HG03558 (cell line): Measurements from ENCODE around the gene HOXB5.

Source experiments
- ATAC-seq: cut with Tn5 transposase; IDR thresholded peaks from one replicate; pipeline ENCODE4 v1.9.1; 2021; ENCODE audit warnings: moderate number of reproducible peaks; ENCODE audit not compliant: unreplicated experiment; ENCODE audit errors: extremely low read depth

The HOXB5 gene

GRCh38 chr17:48593840-48594537 is 410 bp upstream of the HOXB5 start:
- no peak for ATAC-seq

GRCh38 chr17:48592577-48592976 is 1.0 kb downstream of the HOXB5 start:
- ATAC-seq: no peak

GRCh38 chr17:48592057-48592514 is 1.5 kb downstream of the HOXB5 start:
- no peak for ATAC-seq

DNA sequence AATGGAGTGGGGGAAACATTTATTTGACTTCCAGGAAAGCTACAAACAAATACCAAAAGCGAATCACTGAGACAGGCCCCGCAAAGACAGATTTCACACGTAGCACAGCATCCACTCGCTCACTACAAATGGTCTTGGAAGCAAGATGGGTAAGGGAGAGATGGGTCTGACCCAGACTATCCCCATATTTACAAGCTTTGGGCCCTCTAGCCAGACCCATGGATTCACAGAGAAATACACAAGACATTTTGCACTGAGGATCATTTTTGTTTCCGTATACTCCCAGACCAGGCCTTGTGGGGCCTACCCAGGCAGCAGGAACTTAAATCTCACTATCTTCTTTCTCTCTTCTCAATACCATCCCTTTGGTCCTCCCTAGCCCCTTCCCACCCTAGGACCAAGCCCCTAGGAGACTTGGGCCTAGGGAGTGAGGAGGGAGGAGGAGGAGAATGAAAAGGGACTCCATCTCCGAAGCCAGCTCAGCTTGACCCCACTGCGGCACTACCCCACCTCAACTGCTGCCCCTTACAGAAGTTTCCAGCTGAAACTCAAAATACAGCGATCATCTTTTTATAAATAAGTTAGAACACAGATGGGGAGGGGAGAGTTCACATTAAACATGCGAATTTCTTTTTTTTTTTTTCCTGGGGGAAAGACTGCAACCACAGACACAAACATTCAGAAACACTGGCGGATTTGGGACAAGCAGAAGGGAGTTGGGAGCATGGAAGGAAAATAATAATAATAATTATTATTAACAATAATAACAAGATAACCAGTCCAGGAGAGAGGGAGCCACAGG is 2.1 kb downstream of the HOXB5 start:
- no peak for ATAC-seq

GRCh38 chr17:48590607-48591161 is 2.9 kb downstream of the HOXB5 start:
- ATAC-seq: no peak

DNA sequence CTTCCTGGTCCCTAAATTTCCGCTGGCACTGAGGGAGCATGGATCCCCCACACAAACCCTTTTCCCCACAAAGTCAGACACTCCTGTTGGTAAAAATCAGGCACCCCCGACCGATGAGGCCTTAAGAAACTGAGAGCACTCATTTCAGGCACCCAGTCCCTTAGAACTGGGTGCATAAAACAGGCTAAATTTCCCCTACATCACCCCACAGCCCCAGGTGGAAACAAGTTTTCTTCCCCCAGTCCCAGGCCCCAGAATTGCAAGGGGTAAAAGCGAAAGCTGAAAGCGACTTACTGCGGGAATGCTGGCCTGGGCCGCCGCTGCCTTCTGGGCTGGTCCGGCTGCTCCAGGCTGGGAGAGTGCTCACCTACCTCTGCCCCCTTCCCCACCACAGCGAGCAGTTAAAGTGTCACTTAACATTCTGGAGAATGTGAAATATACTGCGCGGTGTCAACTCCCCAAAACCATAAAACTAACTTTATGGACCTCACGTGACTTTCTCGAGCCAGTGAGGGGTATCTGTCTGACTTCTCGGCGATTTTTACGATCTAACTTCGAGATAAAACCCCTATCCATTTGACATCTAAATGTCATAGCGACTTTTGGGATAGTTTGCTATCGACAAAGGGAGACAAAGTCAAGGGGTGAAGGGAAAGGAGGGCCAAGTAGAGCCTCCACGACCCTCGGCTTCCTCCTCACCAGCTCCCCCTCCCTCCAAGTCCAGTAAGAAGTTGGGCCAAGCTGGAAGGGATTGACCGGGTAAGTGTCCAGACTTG is 3.6 kb downstream of the HOXB5 start, which contains the start of gene HOXB3:
HOXB3 (minus strand) TSS at position 411 of the 776 bp plus-strand sequence. CDS start 37,767 bp downstream, outside the sequence.
- no peak for ATAC-seq

GRCh38 chr17:48589060-48589830 is 4.3 kb downstream of the HOXB5 start:
- ATAC-seq: no peak

GRCh38 chr17:48588528-48588927 is 5.1 kb downstream of the HOXB5 start:
- ATAC-seq: no peak

DNA sequence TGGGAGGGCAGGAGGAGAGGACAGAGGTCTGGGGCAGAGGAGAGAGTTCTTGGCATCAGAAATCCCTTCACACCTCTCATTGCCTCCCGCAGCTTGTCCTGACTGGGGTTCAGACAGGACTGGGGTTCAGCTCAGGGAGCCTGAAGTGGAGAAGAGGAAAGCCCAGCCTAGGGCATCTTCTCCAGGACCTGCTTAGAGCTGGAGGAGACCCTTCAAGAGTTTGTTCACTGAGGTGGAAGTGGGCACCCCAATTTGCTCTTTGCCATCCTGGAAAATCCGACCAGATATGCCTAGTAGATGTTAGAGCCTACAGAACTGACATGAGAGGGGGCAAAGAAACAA is 5.5 kb downstream of the HOXB5 start:
- ATAC-seq: no peak

DNA sequence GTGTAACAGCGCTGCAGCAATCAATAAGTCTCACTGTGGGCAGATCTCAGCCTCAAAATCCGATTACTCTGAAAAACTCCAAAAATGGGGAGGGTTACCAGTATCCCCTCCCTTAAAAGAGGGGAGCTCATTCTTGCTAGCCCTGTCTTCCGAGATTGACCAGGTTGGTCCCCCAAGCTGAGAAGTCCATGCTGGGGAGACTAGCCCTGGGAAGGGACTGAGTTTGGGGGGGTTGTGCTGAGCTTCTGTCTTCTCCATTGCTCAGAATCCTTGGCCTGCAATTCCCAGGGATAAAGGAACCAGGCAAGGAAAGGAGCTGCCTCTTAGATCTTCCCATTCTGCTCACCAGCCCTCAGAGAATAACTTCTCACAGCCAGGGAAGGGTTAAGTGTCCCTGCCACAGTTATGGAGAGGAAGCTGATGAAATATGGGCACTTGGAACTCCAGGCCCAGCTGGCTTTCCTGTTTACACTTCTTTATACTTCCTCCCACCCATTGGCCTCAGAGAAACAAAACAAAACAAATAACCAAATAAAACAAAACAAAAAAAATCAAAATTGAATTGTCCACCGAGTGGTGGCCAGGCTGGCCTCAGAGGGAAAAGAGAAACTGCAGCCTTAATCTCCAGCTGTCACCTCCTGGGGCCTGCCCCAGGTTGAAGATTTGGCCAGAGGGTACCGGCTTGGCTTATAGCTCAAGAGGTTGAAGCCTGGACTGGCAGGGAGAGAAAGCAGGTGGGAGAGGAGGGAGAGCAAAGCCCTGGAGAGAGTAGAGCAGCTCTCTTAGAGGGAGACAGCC is 6.1 kb downstream of the HOXB5 start:
- no peak for ATAC-seq

DNA sequence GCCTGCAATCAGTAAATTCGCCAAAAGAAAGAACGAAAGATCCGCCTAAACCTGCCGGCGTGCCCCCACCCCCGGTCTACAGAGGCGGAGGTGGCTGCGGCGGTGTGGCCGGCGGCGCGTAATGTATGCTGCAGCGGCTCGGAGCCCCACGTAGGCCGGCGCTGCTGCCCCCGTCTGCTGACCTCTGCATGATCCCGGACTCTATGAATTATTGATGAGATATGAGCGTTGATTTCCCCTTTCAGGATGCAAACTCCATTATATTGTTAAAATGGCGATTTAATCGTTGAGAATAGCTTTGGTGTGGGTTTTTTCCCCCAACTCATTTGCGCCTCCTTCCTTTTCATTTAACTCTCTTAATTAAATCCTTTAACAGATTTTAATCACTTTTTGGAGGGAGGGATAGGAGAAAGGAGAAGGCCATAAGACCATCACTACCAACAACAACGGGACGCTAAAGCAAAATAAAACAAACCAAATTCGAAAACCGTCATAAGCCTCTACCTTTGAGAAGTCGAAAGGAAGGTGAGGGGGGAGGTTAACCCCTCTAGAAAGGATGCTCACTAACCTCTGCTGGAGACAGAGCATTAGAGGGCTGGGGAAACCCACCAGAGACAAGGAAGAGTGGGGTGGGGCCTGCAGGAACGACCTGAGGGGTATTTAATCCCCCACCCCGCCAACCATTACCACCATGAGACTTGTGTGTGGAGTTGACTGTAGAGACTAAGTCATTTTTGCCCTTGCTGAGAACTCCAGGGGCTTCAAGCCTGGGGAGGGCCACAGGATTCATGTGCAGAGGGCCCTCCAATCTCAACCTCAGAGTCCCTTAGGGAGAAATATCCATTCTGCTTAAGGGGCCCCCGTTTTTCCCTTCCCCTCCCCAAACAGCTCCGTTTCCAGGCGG is 7.0 kb downstream of the HOXB5 start:
- no peak for ATAC-seq

DNA sequence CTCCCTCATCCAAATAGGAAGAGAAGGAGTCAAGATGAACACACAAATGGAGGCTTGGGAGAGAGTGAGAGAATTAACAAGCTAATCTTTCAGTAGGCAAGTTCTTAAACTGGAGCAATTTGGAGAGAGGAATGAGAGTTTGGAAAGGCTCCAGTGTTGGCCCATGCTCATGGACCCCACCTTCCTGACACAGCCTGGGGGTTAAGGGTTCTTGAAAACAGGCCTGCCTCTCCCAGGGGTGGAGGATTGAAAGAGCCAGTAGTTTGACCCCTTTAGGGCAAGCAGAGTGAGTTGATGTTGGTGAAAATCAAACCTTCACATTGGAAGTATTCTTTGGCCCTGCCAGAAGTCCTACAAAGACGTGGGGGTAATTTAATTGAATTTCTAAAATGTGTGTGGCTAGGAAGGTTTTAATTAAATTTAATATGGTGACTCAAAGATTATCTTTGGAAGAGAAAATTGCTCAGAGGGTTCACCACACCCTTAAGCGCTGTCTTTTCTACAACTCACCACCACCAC is 9.3 kb downstream of the HOXB5 start:
- no peak for ATAC-seq

DNA sequence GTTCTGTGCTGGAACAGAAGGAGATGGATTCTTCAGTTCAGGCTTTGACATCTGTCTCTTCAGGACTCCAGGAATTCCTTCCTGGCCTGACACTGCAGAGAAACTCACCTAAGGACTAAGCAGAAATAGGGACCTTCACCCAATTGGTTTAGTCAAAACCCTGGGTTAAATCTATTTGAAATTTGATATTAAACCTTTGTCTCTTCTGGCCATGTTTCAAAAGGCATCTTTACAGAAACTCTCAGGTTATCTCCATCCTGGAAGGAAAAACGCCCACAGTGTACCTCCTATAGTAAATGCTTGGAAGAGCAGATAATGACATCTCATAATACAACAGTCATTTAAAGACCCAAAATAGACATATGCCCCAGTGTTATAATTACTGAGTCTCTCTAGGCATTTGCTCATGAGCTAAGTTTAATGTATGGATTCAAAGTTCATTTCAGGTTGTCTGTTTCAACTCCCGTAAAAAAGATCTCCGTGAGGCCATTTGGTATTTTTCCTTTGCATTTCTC is 9.8 kb downstream of the HOXB5 start:
- ATAC-seq: no peak

DNA sequence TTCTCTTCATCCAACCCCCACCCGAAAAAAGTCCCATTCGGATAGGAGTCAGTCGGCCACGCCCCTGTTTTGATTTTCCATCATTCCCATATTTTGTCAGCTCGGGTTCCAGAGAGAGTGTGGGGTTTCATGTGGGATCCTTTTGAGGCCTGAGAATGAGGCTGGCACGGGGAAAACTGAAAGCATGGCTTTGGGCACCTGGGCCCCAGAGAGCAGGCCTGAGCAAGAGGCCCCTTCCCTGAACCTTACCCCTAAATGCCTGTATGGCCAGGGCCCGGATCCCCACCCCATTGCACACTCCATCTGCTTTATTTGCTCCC is 10.9 kb downstream of the HOXB5 start:
- ATAC-seq: no peak

- ATAC-seq: no peak
Observed at GRCh38 chr17:48579760-48580554, 13.6 kb downstream of the HOXB5 start.

DNA sequence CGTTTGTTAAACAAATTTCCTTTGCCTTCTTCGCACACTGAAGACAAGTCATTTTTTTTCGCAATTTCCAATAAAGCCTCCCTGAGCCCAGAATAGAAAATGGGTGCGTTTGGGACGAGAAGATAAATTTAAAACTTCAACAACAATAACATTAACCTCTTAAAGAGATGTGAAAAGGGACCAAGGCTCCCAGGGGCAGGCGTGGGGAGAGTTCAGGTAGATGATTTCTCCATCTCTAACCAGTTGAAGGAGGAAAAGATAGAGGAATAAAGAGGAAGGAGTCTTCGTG is 14.2 kb downstream of the HOXB5 start:
- ATAC-seq: no peak
